HuH-7.5 (cell line): ENCODE results near the gene E2F8.
"Not testable (repeated sequence)": the region's sequence is repeated elsewhere in the genome, so short reads cannot be mapped to it uniquely, and the experiment has no call there.

ENCODE experiments used
- DNase-seq: peaks from one replicate; pipeline ENCODE4 v3.0.0; 2011; ENCODE audit warnings: low spot score

E2F8 gene, protein sequence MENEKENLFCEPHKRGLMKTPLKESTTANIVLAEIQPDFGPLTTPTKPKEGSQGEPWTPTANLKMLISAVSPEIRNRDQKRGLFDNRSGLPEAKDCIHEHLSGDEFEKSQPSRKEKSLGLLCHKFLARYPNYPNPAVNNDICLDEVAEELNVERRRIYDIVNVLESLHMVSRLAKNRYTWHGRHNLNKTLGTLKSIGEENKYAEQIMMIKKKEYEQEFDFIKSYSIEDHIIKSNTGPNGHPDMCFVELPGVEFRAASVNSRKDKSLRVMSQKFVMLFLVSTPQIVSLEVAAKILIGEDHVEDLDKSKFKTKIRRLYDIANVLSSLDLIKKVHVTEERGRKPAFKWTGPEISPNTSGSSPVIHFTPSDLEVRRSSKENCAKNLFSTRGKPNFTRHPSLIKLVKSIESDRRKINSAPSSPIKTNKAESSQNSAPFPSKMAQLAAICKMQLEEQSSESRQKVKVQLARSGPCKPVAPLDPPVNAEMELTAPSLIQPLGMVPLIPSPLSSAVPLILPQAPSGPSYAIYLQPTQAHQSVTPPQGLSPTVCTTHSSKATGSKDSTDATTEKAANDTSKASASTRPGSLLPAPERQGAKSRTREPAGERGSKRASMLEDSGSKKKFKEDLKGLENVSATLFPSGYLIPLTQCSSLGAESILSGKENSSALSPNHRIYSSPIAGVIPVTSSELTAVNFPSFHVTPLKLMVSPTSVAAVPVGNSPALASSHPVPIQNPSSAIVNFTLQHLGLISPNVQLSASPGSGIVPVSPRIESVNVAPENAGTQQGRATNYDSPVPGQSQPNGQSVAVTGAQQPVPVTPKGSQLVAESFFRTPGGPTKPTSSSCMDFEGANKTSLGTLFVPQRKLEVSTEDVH

GRCh38 chr11:19240420-19241259 is at the start of gene E2F8:
Gene E2F8, minus strand, starts transcription at chr11:19240945. Its CDS starts 824 bp downstream, at chr11:19240121.
- DNase-seq, result peak; percentile 88

- no peak for DNase-seq
Measured at GRCh38 chr11:19290356-19290755, 49.6 kb upstream of the E2F8 start.

DNA sequence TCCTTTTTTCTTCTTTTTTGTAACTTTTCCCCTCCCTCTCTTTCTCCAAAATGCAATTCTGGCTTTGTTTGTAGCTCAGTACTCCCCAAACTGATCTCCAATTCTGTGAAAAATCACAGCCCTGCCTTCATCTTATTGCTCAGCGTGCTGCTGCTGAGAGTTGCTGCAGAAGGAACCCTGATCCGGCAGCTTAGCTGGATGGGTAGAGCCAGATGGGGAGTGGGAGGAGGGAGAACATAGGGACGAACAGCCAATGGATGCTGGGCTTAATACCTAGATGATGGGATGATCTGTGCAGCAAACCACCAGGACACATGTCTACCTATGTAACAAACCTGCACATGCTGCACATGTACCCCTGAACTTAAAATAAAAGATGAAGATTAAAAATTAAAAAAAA is 47.5 kb upstream of the E2F8 start:
- no peak for DNase-seq

GRCh38 chr11:19286411-19286810 is 45.7 kb upstream of the E2F8 start:
- no peak for DNase-seq

DNA sequence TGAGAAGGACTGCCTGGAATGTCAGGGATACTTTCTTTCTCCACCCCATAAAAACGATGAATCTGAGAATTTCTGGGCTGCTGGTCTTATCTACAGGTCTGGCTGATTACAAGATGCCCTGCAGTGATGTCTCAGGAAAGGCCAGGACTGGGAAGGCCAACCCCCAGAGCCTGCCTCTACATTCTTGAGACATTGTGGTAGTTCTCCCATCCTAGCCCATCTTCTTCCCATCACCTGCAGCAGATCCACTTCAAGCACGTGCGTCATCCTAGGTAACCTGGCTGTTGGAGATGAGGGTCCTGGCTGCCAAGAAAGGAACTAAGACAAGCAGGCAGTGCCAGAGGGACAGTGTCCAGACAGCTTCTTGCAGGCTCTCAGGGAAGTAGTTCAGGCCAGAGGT is 44.1 kb upstream of the E2F8 start:
- DNase-seq, result no peak

DNA sequence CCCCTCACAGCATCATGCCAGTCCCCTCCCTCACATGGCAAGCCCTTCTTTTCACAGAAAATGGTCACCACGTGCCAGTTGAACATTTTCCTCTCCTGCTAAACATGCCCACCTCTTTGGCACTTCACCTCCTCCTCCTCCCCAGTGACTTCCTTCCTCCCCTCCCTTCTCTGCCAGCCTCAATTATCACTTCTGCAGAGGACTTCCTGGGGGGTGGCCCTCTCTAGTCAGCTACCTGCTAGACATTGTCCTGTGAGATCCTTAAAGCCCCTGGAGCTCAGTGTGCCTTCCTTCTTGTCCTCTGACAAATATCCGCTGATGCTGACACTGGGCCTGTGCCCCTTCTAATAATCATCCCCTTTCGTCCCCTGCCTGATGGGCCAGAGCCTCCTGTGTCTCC is 43.2 kb upstream of the E2F8 start:
- DNase-seq, result no peak

DNA sequence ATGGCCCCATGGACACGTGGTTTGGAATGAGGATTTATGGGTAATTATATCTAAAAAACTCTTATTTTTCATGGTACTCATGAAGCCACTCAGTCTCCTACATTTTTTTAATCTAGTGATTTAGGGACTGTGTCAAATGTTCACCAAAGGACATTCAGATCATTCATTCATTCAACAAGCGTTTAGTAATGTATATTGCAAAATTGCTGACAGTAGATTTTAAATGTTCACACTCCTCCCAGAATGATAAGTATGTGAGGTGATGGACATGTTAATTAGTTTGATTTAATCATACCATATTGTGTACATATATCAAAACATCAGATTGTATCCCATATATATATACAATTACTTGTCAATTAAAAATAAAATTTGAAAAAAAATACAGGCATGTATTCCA is 40.8 kb upstream of the E2F8 start:
- DNase-seq, result no peak

DNA sequence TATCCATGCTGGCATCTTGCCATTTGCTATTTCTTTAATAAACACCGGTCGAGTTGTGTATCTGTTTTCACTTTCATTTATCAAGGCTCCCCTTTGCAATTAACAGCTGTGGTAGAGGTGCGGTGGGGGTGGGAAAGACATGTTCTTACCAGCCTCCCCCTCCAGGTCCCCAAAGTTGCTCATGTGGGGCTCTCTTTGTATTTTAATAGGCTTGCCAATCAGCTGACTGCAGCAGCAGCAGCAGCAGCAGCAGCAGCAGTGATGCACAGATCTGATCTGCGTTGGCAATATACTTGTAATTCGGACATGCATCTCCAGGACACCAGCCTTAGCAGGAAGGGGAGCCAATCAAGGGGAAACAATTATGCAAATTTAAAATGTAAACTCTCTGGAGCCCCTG is 40.3 kb upstream of the E2F8 start:
- DNase-seq, result no peak

DNA sequence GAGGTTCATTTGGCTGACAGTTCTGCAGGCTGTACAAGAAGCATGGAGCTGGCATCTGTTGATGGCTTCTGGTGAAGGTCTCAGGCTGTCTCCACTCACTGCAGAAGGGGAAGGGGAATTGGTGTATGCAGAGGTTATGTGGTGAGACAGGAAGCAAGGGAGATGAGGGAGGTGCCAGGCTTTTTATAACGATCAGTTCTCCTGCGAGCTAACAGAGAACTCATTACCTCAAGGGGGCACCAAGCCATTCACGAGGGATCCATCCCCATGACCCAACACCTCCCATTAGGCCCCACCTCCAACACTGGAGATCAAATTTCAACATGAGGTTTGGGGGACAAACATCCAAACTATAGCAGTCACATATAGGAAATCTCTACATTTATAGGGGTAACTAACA is 38.7 kb upstream of the E2F8 start:
- DNase-seq, result no peak

GRCh38 chr11:19276859-19277808 is 36.4 kb upstream of the E2F8 start:
- DNase-seq, result peak; percentile 29

- no peak for DNase-seq
Measured at GRCh38 chr11:19275496-19275895, 34.8 kb upstream of the E2F8 start.

GRCh38 chr11:19273219-19273618 is 32.5 kb upstream of the E2F8 start:
- DNase-seq, result not testable (repeated sequence)

DNA sequence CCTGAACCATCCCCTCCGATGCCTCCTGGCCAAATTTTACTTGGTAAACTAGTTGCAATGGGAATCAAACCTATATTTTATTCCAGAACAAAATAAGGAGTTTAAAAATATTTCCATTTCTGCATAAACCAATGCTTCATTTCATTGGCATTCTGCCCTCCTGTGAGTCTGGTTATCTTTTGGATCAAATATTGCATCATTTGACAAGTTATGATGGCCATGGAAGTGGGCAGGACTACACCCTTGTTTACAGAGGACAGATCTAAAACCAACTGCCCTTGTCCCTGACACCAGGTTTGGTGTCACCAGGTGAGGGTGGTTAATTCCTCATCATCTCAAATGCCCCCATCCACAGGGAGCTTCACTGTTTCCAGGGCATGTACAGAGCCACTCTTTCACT is 28.2 kb upstream of the E2F8 start:
- DNase-seq, result no peak

- DNase-seq, result no peak
Measured at GRCh38 chr11:19267567-19267966, 26.8 kb upstream of the E2F8 start.

DNA sequence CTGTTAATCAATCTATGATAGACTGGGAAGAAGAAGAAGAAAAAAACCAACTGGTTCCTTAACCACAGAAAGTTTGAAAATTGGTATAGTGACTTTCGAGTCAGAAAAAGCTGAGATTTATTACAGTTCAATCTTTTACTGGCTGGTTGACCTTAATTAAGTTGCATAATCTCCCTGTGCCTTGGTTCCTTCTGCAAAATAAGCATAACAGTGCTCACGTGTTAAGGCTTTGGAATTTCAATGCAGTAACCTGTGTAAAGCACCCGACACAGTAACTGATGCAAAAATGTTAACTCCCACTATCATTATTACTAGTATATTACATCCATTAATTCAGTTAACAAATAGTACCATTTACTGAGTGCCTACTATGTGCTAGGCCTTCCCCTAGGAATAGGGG is 22.6 kb upstream of the E2F8 start:
- no peak for DNase-seq

- no peak for DNase-seq
Measured at GRCh38 chr11:19259487-19260345, 19.0 kb upstream of the E2F8 start.

DNA sequence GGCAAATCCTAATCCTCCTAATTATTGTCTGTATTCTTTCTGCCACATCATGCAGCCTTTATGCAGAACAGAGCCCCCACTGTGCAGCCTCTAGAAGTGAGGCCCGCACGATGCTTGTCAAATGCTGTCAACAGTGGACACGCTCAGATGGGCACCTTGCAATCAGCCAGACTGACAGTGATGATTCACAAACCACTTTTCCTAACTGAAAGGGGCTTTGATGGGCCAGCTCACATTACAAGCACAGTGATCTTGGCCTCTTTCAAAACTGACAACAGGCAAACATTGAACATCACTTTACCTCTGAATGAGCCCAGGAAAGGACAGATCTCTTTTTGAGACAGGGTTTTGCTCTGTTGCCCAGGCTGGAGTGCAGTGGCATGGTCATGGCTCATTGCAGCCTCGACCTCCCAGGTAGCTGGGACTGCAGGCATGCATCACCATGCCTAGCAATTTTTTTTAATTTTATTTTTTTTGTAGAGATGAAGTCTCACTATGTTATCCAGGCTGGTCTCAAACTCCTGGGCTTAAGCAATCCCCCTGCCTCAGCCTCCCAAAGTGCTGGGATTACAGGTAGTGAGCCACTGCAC is 18.0 kb upstream of the E2F8 start:
- no peak for DNase-seq

GRCh38 chr11:19254441-19254840 is 13.7 kb upstream of the E2F8 start:
- not testable (repeated sequence) for DNase-seq

GRCh38 chr11:19253817-19254216 is 13.1 kb upstream of the E2F8 start:
- no peak for DNase-seq
